ENCODE measurements around the gene PIRT. TPM values are rescaled to one million over a fixed set of nuclear protein-coding genes. Genes with fewer than 3 reads are reported as not detected.

The PIRT gene
- polyA plus RNA-seq, 1 of the 3 experiments (the other 2 are of a cell fraction), result not detected

- ChIA-PET CTCF (no interaction called here), POLR2A (no interaction called here)
Observed at GRCh38 chr17:10785295-10785694, 52.6 kb downstream of the PIRT start.

More at GRCh38 chr17:10785295-10785694, 52.6 kb downstream of the PIRT start:
- no peaks in the 10 kb centered on the region for H3K79me2 ChIP-seq (ENCODE audit: insufficient read depth)
- TF ChIP-seq FOXM1 (IDR thresholded peaks at IDR 0.05; ENCODE audit: low read depth) (no peak), GATA2 (CRISPR knock-in tag; IDR thresholded peaks at IDR 0.05) (no peak), RCOR1 (IDR thresholded peaks at IDR 0.05; ENCODE audit: low read length) (no peak), SIN3A (IDR thresholded peaks at IDR 0.05; ENCODE audit: borderline replicate concordance, low read depth, low read length) (no peak), MEF2A (IDR thresholded peaks at IDR 0.05; ENCODE audit: borderline replicate concordance, low read depth) (no peak), PBX3 (IDR thresholded peaks at IDR 0.05) (no peak), GABPA (IDR thresholded peaks at IDR 0.05; ENCODE audit: low read depth) (no peak), TCF12 (IDR thresholded peaks at IDR 0.05) (no peak), MXI1 (IDR thresholded peaks at IDR 0.05; ENCODE audit: low read depth, low read length) (no peak), NFIC (IDR thresholded peaks at IDR 0.05; ENCODE audit: borderline replicate concordance) (no peak), RAD21 (IDR thresholded peaks at IDR 0.05; ENCODE audit: low read length) (no peak), TEAD4 (IDR thresholded peaks at IDR 0.05; ENCODE audit: borderline replicate concordance, insufficient read depth) (no peak), YY1 (IDR thresholded peaks at IDR 0.05; ENCODE audit: low read depth) (no peak), CTCF (IDR thresholded peaks at IDR 0.05) (no peak), ZBTB33 (IDR thresholded peaks at IDR 0.05; ENCODE audit: borderline replicate concordance, low read depth) (no peak)
- no peak overlapping the region for H3K27ac ChIP-seq (ENCODE audit: low read depth in 2 of 2, low read length in 1 of 2)
- 37% methylated on average over 2 of the region's 2 CpGs for WGBS (ENCODE audit: low lambda C conversion rate)
- H3K36me3 ChIP-seq (replicated peaks in 1 of 2; ENCODE audit: control insufficient read depth in 1 of 2, insufficient read depth in 2 of 2, low read length in 1 of 2), result no peaks in the 10 kb centered on the region
- H4K20me1 ChIP-seq (ENCODE audit: insufficient read depth), result no peaks in the 10 kb centered on the region
- no peaks in the 10 kb centered on the region for H3F3A ChIP-seq (replicated peaks; ENCODE audit: insufficient read depth)
- 0 out of 2 replicates have a peak, but pooled peaks cover 3% of the 10 kb centered on the region for H3K9me3 ChIP-seq
- DNase-seq, result no peak
- no peaks in the 10 kb centered on the region for H3K27me3 ChIP-seq (ENCODE audit: insufficient read depth)
- no peaks in the 10 kb centered on the region for H3K4me1 ChIP-seq (ENCODE audit: control insufficient read depth in 1 of 2, insufficient read depth in 2 of 2, low read depth in 1 of 2, low read length in 1 of 2)
- H3K4me2 ChIP-seq, result no peak overlapping the region
- no peak overlapping the region for H2AFZ ChIP-seq (ENCODE audit: low read depth)
- H3K4me3 ChIP-seq (ENCODE audit: low read depth in 2 of 2, low read length in 1 of 2), result no peak overlapping the region
- H3K9ac ChIP-seq, result no peak overlapping the region
- H3K9me2 ChIP-seq, result no peaks in the 10 kb centered on the region
